MM.1S (cell line): ENCODE data around the gene SMCO4.

Source experiments
- DNase-seq: peaks from one replicate; pipeline ENCODE4 v3.0.0-alpha.2; 2015
- H2AFZ ChIP-seq: fragments of 300-600 bp; sonication (generic); 2 replicates; pipeline ENCODE4 v1.6.0; 2016; ENCODE audit warnings: antibody characterized with exemption, low read length
- H3F3A ChIP-seq: fragments of 300-600 bp; sonication (generic); 2 replicates; pipeline ENCODE4 v1.6.1; 2016; ENCODE audit warnings: mild to moderate bottlenecking, antibody characterized with exemption, low read length, moderate library complexity, mixed read lengths; ENCODE audit not compliant: insufficient read depth
- H3K27ac ChIP-seq: fragments of 300-600 bp; sonication (generic); 2 replicates; pipeline ENCODE4 v1.5.1; 2016; ENCODE audit warnings: mild to moderate bottlenecking, low read length
- H3K27me3 ChIP-seq: fragments of 300-600 bp; sonication (generic); replicated peaks from 2 replicates; pipeline ENCODE4 v1.6.0; 2016; ENCODE audit warnings: low read length; ENCODE audit not compliant: insufficient read depth
- H3K36me3 ChIP-seq: fragments of 300-600 bp; sonication (generic); replicated peaks from 2 replicates; pipeline ENCODE4 v1.6.1; 2016; ENCODE audit warnings: mild to moderate bottlenecking, low read length, mixed read lengths; ENCODE audit not compliant: insufficient read depth
- H3K4me1 ChIP-seq: fragments of 300-600 bp; sonication (generic); 2 replicates; pipeline ENCODE4 v1.6.1; 2016; ENCODE audit warnings: low read length, mixed read lengths
- H3K4me2 ChIP-seq: fragments of 300-600 bp; sonication (generic); 2 replicates; pipeline ENCODE4 v1.6.0; 2016; ENCODE audit warnings: low read depth, low read length
- H3K4me3 ChIP-seq: fragments of 300-600 bp; sonication (generic); 2 replicates; pipeline ENCODE4 v1.5.1; 2016; ENCODE audit warnings: low read length, mixed read lengths
- H3K79me2 ChIP-seq: fragments of 300-600 bp; sonication (generic); 2 replicates; pipeline ENCODE4 v1.6.1; 2016; ENCODE audit warnings: mixed run types, low read length, mixed read lengths
- H3K9ac ChIP-seq: fragments of 300-600 bp; sonication (generic); 2 replicates; pipeline ENCODE4 v1.6.1; 2016; ENCODE audit warnings: low read length, mixed read lengths
- H3K9me2 ChIP-seq: fragments of 300-600 bp; sonication (generic); replicated peaks from 2 replicates; pipeline ENCODE4 v1.6.1; 2016; ENCODE audit warnings: mild to moderate bottlenecking, low read length, mixed read lengths; ENCODE audit not compliant: insufficient read depth
- H3K9me3 ChIP-seq: fragments of 300-600 bp; sonication (generic); replicated peaks from 2 replicates; pipeline ENCODE4 v1.6.1; 2016; ENCODE audit warnings: mild to moderate bottlenecking, low read length, mixed read lengths; ENCODE audit not compliant: insufficient read depth
- H4K20me1 ChIP-seq: fragments of 300-600 bp; sonication (generic); 2 replicates; pipeline ENCODE4 v1.6.1; 2016; ENCODE audit warnings: mild to moderate bottlenecking, low read length, moderate library complexity, mixed read lengths; ENCODE audit not compliant: insufficient read depth
- CTCF ChIP-seq: fragments of 300-600 bp; sonication (generic); IDR thresholded peaks from 2 replicates; pipeline ENCODE4 v1.5.1; 2016; ENCODE audit warnings: antibody characterized with exemption, low read length, mixed read lengths
- EZH2 ChIP-seq: fragments of 300-600 bp; sonication (generic); optimal IDR thresholded peaks from 2 replicates; pipeline ENCODE3; 2017; ENCODE audit warnings: low read depth, mild to moderate bottlenecking, antibody characterized with exemption, low read length, mixed read lengths
- EZH2phosphoT487 ChIP-seq: fragments of 300-600 bp; sonication (generic); IDR thresholded peaks from 2 replicates; pipeline ENCODE4 v1.6.1; 2018; ENCODE audit warnings: antibody characterized with exemption, low read length

The SMCO4 gene

GRCh38 chr11:93480256-93480655, 62.9 kb downstream of the SMCO4 start:
- no peaks in the 10 kb centered on the region for H3K36me3 ChIP-seq
- H3F3A ChIP-seq = no peaks in the 10 kb centered on the region
- no peaks in the 10 kb centered on the region for H3K9me2 ChIP-seq
- no peak overlapping the region for H3K4me2 ChIP-seq
- H3K4me1 ChIP-seq = no peaks in the 10 kb centered on the region
- H2AFZ ChIP-seq = no peak overlapping the region
- no peak overlapping the region for H3K4me3 ChIP-seq
- TF ChIP-seq CTCF = no peak
- no peak for TF ChIP-seq EZH2phosphoT487
- no peak for TF ChIP-seq EZH2
- no peaks in the 10 kb centered on the region for H3K79me2 ChIP-seq
- H3K27me3 ChIP-seq = no peaks in the 10 kb centered on the region
- H4K20me1 ChIP-seq = no peaks in the 10 kb centered on the region
- no peak overlapping the region for H3K9ac ChIP-seq
- no peak overlapping the region for H3K27ac ChIP-seq
- no peak for DNase-seq
- H3K9me3 ChIP-seq = no peaks in the 10 kb centered on the region

- Histone ChIP-seq H3K9me3 (no peaks in the 10 kb centered on the region), H3K9me2 (no peaks in the 10 kb centered on the region), H3K27ac (no peak overlapping the region), H2AFZ (no peak overlapping the region), H3F3A (no peaks in the 10 kb centered on the region), H3K27me3 (no peaks in the 10 kb centered on the region), H3K79me2 (no peaks in the 10 kb centered on the region), H3K36me3 (no peaks in the 10 kb centered on the region), H4K20me1 (no peaks in the 10 kb centered on the region), H3K9ac (no peak overlapping the region), H3K4me1 (no peaks in the 10 kb centered on the region), H3K4me2 (no peak overlapping the region), H3K4me3 (no peak overlapping the region)
- DNase-seq = no peak
- TF ChIP-seq EZH2phosphoT487 (no peak), CTCF (no peak), EZH2 (no peak)
These were observed 64.3 kb downstream of the SMCO4 start for GRCh38 chr11:93478841-93479240.

- H3K9me3 ChIP-seq = no peaks in the 10 kb centered on the region
- no peaks in the 10 kb centered on the region for H3K4me1 ChIP-seq
- DNase-seq = no peak
- no peaks in the 10 kb centered on the region for H3K36me3 ChIP-seq
- no peaks in the 10 kb centered on the region for H3K79me2 ChIP-seq
- no peaks in the 10 kb centered on the region for H3K27me3 ChIP-seq
- H3K27ac ChIP-seq = no peak overlapping the region
- no peak overlapping the region for H3K9ac ChIP-seq
- no peak overlapping the region for H3K4me2 ChIP-seq
- H2AFZ ChIP-seq = no peak overlapping the region
- H3K4me3 ChIP-seq = no peak overlapping the region
- no peaks in the 10 kb centered on the region for H4K20me1 ChIP-seq
- no peak for TF ChIP-seq CTCF
- TF ChIP-seq EZH2phosphoT487 = no peak
- no peak for TF ChIP-seq EZH2
- H3F3A ChIP-seq = no peaks in the 10 kb centered on the region
- no peaks in the 10 kb centered on the region for H3K9me2 ChIP-seq
These were observed 65.4 kb downstream of the SMCO4 start for GRCh38 chr11:93477684-93478234.
